GM23338 (cell line): ENCODE results near the gene YBX2.

Experiments used
- CREB1 ChIP-seq: fragments of 250-450 bp; sonication (Bioruptor Pico); IDR thresholded peaks from 2 replicates; pipeline ENCODE4 v1.5.0; 2020; ENCODE audit warnings: low read depth, mild to moderate bottlenecking, moderate library complexity
- EZH2 ChIP-seq: fragments of 200-600 bp; sonication (generic); IDR thresholded peaks from one replicate; pipeline ENCODE4 v1.8.0; 2017; ENCODE audit warnings: antibody characterized with exemption, mild to moderate bottlenecking, low read depth; ENCODE audit not compliant: unreplicated experiment
- EZH2phosphoT487 ChIP-seq: fragments of 200-600 bp; sonication (generic); IDR thresholded peaks from one replicate; pipeline ENCODE4 v1.8.1; 2018; ENCODE audit warnings: antibody characterized with exemption; ENCODE audit not compliant: unreplicated experiment
- JUNB ChIP-seq: IDR thresholded peaks from one replicate; pipeline ENCODE4 v1.6.1; 2016; ENCODE audit warnings: antibody characterized with exemption; ENCODE audit not compliant: unreplicated experiment
- NANOG ChIP-seq: IDR thresholded peaks from 2 replicates; pipeline ENCODE4 v1.6.1; 2016; ENCODE audit warnings: antibody characterized with exemption, borderline replicate concordance
- POLR2AphosphoS5 ChIP-seq: IDR thresholded peaks from 2 replicates; pipeline ENCODE4 v1.6.1; 2016; ENCODE audit warnings: antibody characterized with exemption, low read depth
- ZNF114 ChIP-seq: fragments of 250-450 bp; sonication (Bioruptor Pico); IDR thresholded peaks from 2 replicates; pipeline ENCODE4 v1.5.0; 2020; ENCODE audit warnings: mild to moderate bottlenecking, moderate library complexity
- TF ChIP-seq, protein P1 (sequence below), 2 experiments: fragments of 200-600 bp in 1 of 2; sonication (generic) in 1 of 2; conservative IDR thresholded peaks; 2 replicates each; pipeline versions ENCODE4 v1.5.1 to v1.6.1; 2016 to 2017; ENCODE audit warnings: antibody characterized with exemption in 2 of 2, low read depth in 2 of 2, mild to moderate bottlenecking in 2 of 2, moderate library complexity in 1 of 2
- TF ChIP-seq, protein P2 (sequence below): IDR thresholded peaks from one replicate; pipeline ENCODE4 v1.6.1; 2018; ENCODE audit warnings: antibody characterized with exemption; ENCODE audit not compliant: unreplicated experiment
- TF ChIP-seq, protein P3 (sequence below): IDR thresholded peaks from 2 replicates; pipeline ENCODE4 v1.6.1; 2016; ENCODE audit warnings: antibody characterized with exemption
- TF ChIP-seq, protein P4 (sequence below): fragments of 250-450 bp; sonication (Bioruptor Pico); IDR thresholded peaks from 2 replicates; pipeline ENCODE4 v1.5.0; 2020; ENCODE audit warnings: mild to moderate bottlenecking, moderate library complexity

DNA sequence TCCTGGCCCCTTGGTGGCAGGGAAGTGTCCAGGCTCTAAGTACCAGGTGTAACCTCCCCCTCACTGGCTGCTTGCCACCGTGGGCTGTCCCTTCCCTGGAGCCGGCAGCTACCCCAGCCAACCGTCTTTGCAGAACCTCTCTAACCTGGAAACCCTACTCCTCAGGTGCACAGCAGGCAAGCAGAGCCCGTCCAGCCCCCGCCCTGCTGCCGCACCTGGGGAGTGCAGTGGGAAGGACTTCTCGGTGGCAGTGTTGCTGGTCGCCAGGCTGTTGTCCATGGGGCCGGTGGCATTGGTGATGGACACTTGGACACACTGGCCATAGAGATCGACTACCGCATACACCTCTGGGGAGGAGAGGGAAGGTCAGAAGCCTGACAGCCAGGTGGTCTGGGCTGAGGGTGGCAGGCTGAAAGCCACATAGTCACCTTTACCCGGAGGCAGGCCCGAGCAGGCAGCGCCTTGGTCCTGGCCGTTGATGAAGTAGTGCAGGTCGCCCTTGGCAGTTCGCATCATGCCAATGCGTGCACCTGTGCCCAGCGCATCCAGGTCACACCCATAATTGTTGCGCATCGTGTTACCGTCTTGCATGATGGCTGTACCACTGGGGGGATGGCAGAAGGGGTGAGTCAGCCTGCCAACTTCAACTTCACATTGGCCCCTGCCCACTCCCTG lies 28.2 kb upstream of the YBX2 start:
- TF ChIP-seq, protein P1, sequence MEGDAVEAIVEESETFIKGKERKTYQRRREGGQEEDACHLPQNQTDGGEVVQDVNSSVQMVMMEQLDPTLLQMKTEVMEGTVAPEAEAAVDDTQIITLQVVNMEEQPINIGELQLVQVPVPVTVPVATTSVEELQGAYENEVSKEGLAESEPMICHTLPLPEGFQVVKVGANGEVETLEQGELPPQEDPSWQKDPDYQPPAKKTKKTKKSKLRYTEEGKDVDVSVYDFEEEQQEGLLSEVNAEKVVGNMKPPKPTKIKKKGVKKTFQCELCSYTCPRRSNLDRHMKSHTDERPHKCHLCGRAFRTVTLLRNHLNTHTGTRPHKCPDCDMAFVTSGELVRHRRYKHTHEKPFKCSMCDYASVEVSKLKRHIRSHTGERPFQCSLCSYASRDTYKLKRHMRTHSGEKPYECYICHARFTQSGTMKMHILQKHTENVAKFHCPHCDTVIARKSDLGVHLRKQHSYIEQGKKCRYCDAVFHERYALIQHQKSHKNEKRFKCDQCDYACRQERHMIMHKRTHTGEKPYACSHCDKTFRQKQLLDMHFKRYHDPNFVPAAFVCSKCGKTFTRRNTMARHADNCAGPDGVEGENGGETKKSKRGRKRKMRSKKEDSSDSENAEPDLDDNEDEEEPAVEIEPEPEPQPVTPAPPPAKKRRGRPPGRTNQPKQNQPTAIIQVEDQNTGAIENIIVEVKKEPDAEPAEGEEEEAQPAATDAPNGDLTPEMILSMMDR (conservative IDR thresholded peaks at IDR 0.05; ENCODE audit: low read depth in 2 of 2) = no peak
- TF ChIP-seq POLR2AphosphoS5 (no peak), CREB1 (CRISPR knock-in tag) (no peak), EZH2 (no peak), EZH2phosphoT487 (no peak), JUNB (no peak), ZNF114 (no peak), NANOG (no peak)
- TF ChIP-seq, protein P2, sequence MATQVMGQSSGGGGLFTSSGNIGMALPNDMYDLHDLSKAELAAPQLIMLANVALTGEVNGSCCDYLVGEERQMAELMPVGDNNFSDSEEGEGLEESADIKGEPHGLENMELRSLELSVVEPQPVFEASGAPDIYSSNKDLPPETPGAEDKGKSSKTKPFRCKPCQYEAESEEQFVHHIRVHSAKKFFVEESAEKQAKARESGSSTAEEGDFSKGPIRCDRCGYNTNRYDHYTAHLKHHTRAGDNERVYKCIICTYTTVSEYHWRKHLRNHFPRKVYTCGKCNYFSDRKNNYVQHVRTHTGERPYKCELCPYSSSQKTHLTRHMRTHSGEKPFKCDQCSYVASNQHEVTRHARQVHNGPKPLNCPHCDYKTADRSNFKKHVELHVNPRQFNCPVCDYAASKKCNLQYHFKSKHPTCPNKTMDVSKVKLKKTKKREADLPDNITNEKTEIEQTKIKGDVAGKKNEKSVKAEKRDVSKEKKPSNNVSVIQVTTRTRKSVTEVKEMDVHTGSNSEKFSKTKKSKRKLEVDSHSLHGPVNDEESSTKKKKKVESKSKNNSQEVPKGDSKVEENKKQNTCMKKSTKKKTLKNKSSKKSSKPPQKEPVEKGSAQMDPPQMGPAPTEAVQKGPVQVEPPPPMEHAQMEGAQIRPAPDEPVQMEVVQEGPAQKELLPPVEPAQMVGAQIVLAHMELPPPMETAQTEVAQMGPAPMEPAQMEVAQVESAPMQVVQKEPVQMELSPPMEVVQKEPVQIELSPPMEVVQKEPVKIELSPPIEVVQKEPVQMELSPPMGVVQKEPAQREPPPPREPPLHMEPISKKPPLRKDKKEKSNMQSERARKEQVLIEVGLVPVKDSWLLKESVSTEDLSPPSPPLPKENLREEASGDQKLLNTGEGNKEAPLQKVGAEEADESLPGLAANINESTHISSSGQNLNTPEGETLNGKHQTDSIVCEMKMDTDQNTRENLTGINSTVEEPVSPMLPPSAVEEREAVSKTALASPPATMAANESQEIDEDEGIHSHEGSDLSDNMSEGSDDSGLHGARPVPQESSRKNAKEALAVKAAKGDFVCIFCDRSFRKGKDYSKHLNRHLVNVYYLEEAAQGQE = no peak
- TF ChIP-seq, protein P3, sequence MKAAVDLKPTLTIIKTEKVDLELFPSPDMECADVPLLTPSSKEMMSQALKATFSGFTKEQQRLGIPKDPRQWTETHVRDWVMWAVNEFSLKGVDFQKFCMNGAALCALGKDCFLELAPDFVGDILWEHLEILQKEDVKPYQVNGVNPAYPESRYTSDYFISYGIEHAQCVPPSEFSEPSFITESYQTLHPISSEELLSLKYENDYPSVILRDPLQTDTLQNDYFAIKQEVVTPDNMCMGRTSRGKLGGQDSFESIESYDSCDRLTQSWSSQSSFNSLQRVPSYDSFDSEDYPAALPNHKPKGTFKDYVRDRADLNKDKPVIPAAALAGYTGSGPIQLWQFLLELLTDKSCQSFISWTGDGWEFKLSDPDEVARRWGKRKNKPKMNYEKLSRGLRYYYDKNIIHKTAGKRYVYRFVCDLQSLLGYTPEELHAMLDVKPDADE = no peak
- TF ChIP-seq, protein P4, sequence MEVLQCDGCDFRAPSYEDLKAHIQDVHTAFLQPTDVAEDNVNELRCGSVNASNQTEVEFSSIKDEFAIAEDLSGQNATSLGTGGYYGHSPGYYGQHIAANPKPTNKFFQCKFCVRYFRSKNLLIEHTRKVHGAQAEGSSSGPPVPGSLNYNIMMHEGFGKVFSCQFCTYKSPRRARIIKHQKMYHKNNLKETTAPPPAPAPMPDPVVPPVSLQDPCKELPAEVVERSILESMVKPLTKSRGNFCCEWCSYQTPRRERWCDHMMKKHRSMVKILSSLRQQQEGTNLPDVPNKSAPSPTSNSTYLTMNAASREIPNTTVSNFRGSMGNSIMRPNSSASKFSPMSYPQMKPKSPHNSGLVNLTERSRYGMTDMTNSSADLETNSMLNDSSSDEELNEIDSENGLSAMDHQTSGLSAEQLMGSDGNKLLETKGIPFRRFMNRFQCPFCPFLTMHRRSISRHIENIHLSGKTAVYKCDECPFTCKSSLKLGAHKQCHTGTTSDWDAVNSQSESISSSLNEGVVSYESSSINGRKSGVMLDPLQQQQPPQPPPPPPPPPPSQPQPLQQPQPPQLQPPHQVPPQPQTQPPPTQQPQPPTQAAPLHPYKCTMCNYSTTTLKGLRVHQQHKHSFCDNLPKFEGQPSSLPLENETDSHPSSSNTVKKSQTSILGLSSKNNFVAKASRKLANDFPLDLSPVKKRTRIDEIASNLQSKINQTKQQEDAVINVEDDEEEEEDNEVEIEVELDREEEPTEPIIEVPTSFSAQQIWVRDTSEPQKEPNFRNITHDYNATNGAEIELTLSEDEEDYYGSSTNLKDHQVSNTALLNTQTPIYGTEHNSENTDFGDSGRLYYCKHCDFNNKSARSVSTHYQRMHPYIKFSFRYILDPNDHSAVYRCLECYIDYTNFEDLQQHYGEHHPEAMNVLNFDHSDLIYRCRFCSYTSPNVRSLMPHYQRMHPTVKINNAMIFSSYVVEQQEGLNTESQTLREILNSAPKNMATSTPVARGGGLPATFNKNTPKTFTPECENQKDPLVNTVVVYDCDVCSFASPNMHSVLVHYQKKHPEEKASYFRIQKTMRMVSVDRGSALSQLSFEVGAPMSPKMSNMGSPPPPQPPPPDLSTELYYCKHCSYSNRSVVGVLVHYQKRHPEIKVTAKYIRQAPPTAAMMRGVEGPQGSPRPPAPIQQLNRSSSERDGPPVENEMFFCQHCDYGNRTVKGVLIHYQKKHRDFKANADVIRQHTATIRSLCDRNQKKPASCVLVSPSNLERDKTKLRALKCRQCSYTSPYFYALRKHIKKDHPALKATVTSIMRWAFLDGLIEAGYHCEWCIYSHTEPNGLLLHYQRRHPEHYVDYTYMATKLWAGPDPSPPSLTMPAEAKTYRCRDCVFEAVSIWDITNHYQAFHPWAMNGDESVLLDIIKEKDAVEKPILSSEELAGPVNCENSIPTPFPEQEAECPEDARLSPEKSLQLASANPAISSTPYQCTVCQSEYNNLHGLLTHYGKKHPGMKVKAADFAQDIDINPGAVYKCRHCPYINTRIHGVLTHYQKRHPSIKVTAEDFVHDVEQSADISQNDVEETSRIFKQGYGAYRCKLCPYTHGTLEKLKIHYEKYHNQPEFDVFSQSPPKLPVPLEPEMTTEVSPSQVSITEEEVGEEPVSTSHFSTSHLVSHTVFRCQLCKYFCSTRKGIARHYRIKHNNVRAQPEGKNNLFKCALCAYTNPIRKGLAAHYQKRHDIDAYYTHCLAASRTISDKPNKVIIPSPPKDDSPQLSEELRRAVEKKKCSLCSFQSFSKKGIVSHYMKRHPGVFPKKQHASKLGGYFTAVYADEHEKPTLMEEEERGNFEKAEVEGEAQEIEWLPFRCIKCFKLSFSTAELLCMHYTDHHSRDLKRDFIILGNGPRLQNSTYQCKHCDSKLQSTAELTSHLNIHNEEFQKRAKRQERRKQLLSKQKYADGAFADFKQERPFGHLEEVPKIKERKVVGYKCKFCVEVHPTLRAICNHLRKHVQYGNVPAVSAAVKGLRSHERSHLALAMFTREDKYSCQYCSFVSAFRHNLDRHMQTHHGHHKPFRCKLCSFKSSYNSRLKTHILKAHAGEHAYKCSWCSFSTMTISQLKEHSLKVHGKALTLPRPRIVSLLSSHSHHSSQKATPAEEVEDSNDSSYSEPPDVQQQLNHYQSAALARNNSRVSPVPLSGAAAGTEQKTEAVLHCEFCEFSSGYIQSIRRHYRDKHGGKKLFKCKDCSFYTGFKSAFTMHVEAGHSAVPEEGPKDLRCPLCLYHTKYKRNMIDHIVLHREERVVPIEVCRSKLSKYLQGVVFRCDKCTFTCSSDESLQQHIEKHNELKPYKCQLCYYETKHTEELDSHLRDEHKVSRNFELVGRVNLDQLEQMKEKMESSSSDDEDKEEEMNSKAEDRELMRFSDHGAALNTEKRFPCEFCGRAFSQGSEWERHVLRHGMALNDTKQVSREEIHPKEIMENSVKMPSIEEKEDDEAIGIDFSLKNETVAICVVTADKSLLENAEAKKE (CRISPR knock-in tag) = no peak
